MM.1S (cell line): ENCODE data around the gene PICALM.

ENCODE experiments used
- CTCF ChIP-seq: fragments of 300-600 bp; sonication (generic); IDR thresholded peaks from 2 replicates; pipeline ENCODE4 v1.5.1; 2016; ENCODE audit warnings: antibody characterized with exemption, low read length, mixed read lengths
- EZH2 ChIP-seq: fragments of 300-600 bp; sonication (generic); optimal IDR thresholded peaks from 2 replicates; pipeline ENCODE3; 2017; ENCODE audit warnings: low read depth, mild to moderate bottlenecking, antibody characterized with exemption, low read length, mixed read lengths

GRCh38 chr11:86047275-86047991, 21.5 kb downstream of the PICALM start:
- TF ChIP-seq CTCF (no peak), EZH2 (no peak)
